HCT116 (cell line): ENCODE results near the gene CDKL4. TPM values are rescaled to one million over a fixed set of nuclear protein-coding genes. Genes with fewer than 3 reads are reported as not detected.

ENCODE experiments used
- ATAC-seq: fragments of 200-7000 bp; cut with Tn5 transposase; 2 replicates; pipeline ENCODE4 v1.9.1; 2020; ENCODE audit warnings: mild to moderate bottlenecking, moderate library complexity
- BruUV-seq: library from RNA; stranded (reverse); fragments of 400-500 nt; replicated peaks from 2 replicates; lab custom pipeline; 2021; lab: Mats Ljungman, UMichigan
- CTCF ChIA-PET: fragments of 300-600 bp; sonication (Branson Sonifier 250); formaldehyde crosslinking; loops from one replicate; lab custom pipeline; 2021; ENCODE audit warnings: antibody characterized with exemption; lab: Charles Lee
- POLR2A ChIA-PET: fragments of 300-600, 350-600 bp; sonication (Branson Sonifier 250); formaldehyde crosslinking; loops from one replicate; lab custom pipeline; 2021; ENCODE audit warnings: antibody characterized with exemption; lab: Charles Lee
- RAD21 ChIA-PET, 2 experiments: fragments of 300-600 bp; sonication (Branson Sonifier 250); formaldehyde crosslinking; loops; one replicate each; lab custom pipeline; 2023; ENCODE audit warnings: low total read pairs in 2 of 2; ENCODE audit not compliant: uncharacterized antibody in 2 of 2, unreplicated experiment in 2 of 2, low non-redundant PET in 1 of 2; lab: Charles Lee
- DNase-seq: peaks from one replicate; pipeline ENCODE4 v3.0.0-alpha.2; 2010; ENCODE audit warnings: low read depth, low spot score
- H2AFZ ChIP-seq: fragments of 200-600 bp; shearing (Covaris generic), sonication (generic); 2 replicates; pipeline ENCODE4 v1.6.1; 2017; ENCODE audit warnings: low read depth, mixed run types, mixed read lengths, antibody characterized with exemption, low read length; ENCODE audit not compliant: poor library complexity, severe bottlenecking
- H3K27ac ChIP-seq: 2 replicates; pipeline ENCODE4 v1.5.1; 2012; ENCODE audit warnings: low read depth, low read length
- H3K27me3 ChIP-seq: fragments of 200-600 bp; sonication (generic); 2 replicates; pipeline ENCODE4 v1.6.1; 2016; ENCODE audit warnings: mixed run types, low read length, mixed read lengths; ENCODE audit not compliant: insufficient read depth
- H3K36me3 ChIP-seq, 2 experiments: fragments of 200-500 bp in 1 of 2; fragments of 200-600 bp in 1 of 2; sonication (Bioruptor generic) in 1 of 2; sonication (generic) in 1 of 2; 2 replicates each; pipeline versions ENCODE4 v1.5.1 to v1.6.1; 2014 to 2016; ENCODE audit warnings: low read length in 2 of 2, inconsistent platforms in 1 of 2, mixed read lengths in 1 of 2, mixed run types in 1 of 2; ENCODE audit not compliant: insufficient read depth in 2 of 2, control insufficient read depth in 1 of 2
- H3K4me1 ChIP-seq, 2 experiments: fragments of 200-600 bp in 1 of 2; sonication (generic) in 1 of 2; 2 replicates each; pipeline versions ENCODE4 v1.5.1 to v1.6.1; 2012 to 2017; ENCODE audit warnings: low read length in 2 of 2, inconsistent platforms in 1 of 2, mild to moderate bottlenecking in 1 of 2, mixed read lengths in 1 of 2, mixed run types in 1 of 2, moderate library complexity in 1 of 2; ENCODE audit not compliant: insufficient read depth in 2 of 2, control insufficient read depth in 1 of 2
- H3K4me2 ChIP-seq: fragments of 200-600 bp; sonication (generic); 2 replicates; pipeline ENCODE4 v1.6.1; 2017; ENCODE audit warnings: mixed run types, low read length, mixed read lengths
- H3K4me3 ChIP-seq, 2 experiments: fragments of 200-600 bp in 1 of 2; sonication (generic) in 1 of 2; replicated peaks in 1 of 2; 2 replicates each; pipeline ENCODE4 v1.5.1; 2011 to 2016; ENCODE audit warnings: low read length in 2 of 2, control low read depth in 1 of 2, low read depth in 1 of 2, mild to moderate bottlenecking in 1 of 2, mixed read lengths in 1 of 2, mixed run types in 1 of 2
- H3K79me2 ChIP-seq: fragments of 200-600 bp; sonication (generic); 2 replicates; pipeline ENCODE4 v1.6.1; 2017; ENCODE audit warnings: mild to moderate bottlenecking, mixed run types, low read length, moderate library complexity, mixed read lengths; ENCODE audit not compliant: insufficient read depth
- H3K9ac ChIP-seq: fragments of 200-600 bp; sonication (generic); 2 replicates; pipeline ENCODE4 v1.6.1; 2016; ENCODE audit warnings: low read length, mixed read lengths
- H3K9me2 ChIP-seq: fragments of 200-600 bp; sonication (generic), shearing (Covaris generic); 2 replicates; pipeline ENCODE4 v1.6.1; 2017; ENCODE audit warnings: mixed run types, mild to moderate bottlenecking, moderate library complexity; ENCODE audit not compliant: insufficient read depth
- H3K9me3 ChIP-seq, 2 experiments: fragments of 200-500 bp in 1 of 2; fragments of 200-600 bp in 1 of 2; sonication (Bioruptor generic) in 1 of 2; sonication (generic) in 1 of 2; 2 replicates each; pipeline ENCODE4 v1.6.1; 2014 to 2017; ENCODE audit warnings: low read length in 2 of 2, mixed read lengths in 2 of 2, inconsistent platforms in 1 of 2, low read depth in 1 of 2, mild to moderate bottlenecking in 1 of 2, mixed run types in 1 of 2, moderate library complexity in 1 of 2; ENCODE audit not compliant: control insufficient read depth in 1 of 2, insufficient read depth in 1 of 2
- H4K20me1 ChIP-seq: fragments of 200-600 bp; sonication (generic), shearing (Covaris generic); 2 replicates; pipeline ENCODE4 v1.6.1; 2017; ENCODE audit warnings: mixed run types, mild to moderate bottlenecking, moderate library complexity; ENCODE audit not compliant: insufficient read depth
- ATF3 ChIP-seq: IDR thresholded peaks from 2 replicates; pipeline ENCODE4 v1.6.1; 2012
- CBX3 ChIP-seq: IDR thresholded peaks from 2 replicates; pipeline ENCODE4 v1.6.1; 2012; ENCODE audit warnings: low read depth
- CEBPB ChIP-seq: IDR thresholded peaks from 2 replicates; pipeline ENCODE4 v1.6.1; 2012; ENCODE audit warnings: low read depth
- ELF1 ChIP-seq: IDR thresholded peaks from 2 replicates; pipeline ENCODE4 v1.6.1; 2012; ENCODE audit warnings: low read depth, borderline replicate concordance
- EZH2phosphoT487 ChIP-seq: fragments of 200-600 bp; IDR thresholded peaks from 2 replicates; pipeline ENCODE4 v1.6.1; 2018; ENCODE audit warnings: antibody characterized with exemption, borderline replicate concordance
- MAX ChIP-seq: IDR thresholded peaks from 2 replicates; pipeline ENCODE4 v1.6.1; 2012
- POLR2A ChIP-seq: IDR thresholded peaks from 2 replicates; pipeline ENCODE4 v1.7.0; 2011; ENCODE audit warnings: borderline replicate concordance; ENCODE audit not compliant: insufficient read depth, insufficient read length; ENCODE audit errors: extremely low read depth
- RAD21 ChIP-seq: IDR thresholded peaks from 2 replicates; pipeline ENCODE4 v1.6.1; 2012; ENCODE audit warnings: low read depth, mild to moderate bottlenecking
- SIN3A ChIP-seq: IDR thresholded peaks from 2 replicates; pipeline ENCODE4 v1.6.1; 2012; ENCODE audit warnings: low read depth
- SP1 ChIP-seq: IDR thresholded peaks from 2 replicates; pipeline ENCODE4 v1.6.1; 2012; ENCODE audit warnings: low read depth
- SRF ChIP-seq: IDR thresholded peaks from 2 replicates; pipeline ENCODE4 v1.6.1; 2012; ENCODE audit warnings: low read depth
- intact Hi-C: fragments of 100-400 bp; cut with micrococcal nuclease; formaldehyde crosslinking; loops from 2 replicates; pipeline ENCODE4 v1.10.0; 2022
- total RNA-seq: library from RNA; stranded (reverse); gene quantifications from one replicate; pipeline ENCODE4 v1.2.1, GENCODE V29; 2021; ENCODE audit not compliant: unreplicated experiment

Gene CDKL4
- total RNA-seq, 1 experiment from 2014 or later, result 0.27 TPM

- DNase-seq (no peak), ATAC-seq (no peak)
- Histone ChIP-seq H3K9me2 (peaks cover 9% of the 10 kb centered on the region; the same call in 1 of the 2 replicates), H3K36me3 (no peaks in the 10 kb centered on the region), H3K27ac (no peak overlapping the region), H3K4me2 (no peak overlapping the region), H3K4me3 (no peak overlapping the region), H3K79me2 (no peaks in the 10 kb centered on the region), H3K27me3 (no peaks in the 10 kb centered on the region), H2AFZ (no peak overlapping the region), H4K20me1 (no peaks in the 10 kb centered on the region; the same call in 1 of the 2 replicates), H3K4me1 (no peaks in the 10 kb centered on the region), H3K9me3 (no peaks in the 10 kb centered on the region), H3K9ac (no peak overlapping the region)
- no TSS peak for BruUV-seq
- CTCF ChIA-PET, result no interaction called here
- TF ChIP-seq SP1 (no peak), RAD21 (no peak), CBX3 (no peak), EZH2phosphoT487 (no peak), MAX (no peak)
- intact Hi-C loops, result no loop called here
- POLR2A ChIA-PET, result no interaction called here
- RAD21 ChIA-PET, result no interaction called here
Measured at GRCh38 chr2:39176997-39177396, 66.8 kb downstream of the CDKL4 start.

GRCh38 chr2:39175026-39175812 is 68.6 kb downstream of the CDKL4 start:
- H3K79me2 ChIP-seq, result no peaks in the 10 kb centered on the region
- ChIA-PET POLR2A (no interaction called here), CTCF (no interaction called here), RAD21 (no interaction called here)
- H3K4me2 ChIP-seq, result no peak overlapping the region
- H4K20me1 ChIP-seq, result no peaks in the 10 kb centered on the region; the same call in 1 of the 2 replicates
- H3K36me3 ChIP-seq, result no peaks in the 10 kb centered on the region
- no peak overlapping the region for H3K9ac ChIP-seq
- intact Hi-C loops, result no loop called here
- no TSS peak for BruUV-seq
- no peaks in the 10 kb centered on the region for H3K4me1 ChIP-seq
- H2AFZ ChIP-seq, result no peak overlapping the region
- H3K4me3 ChIP-seq, result no peak overlapping the region
- no peak for ATAC-seq
- TF ChIP-seq POLR2A (no peak), EZH2phosphoT487 (no peak), RAD21 (no peak), SRF (no peak), ELF1 (no peak), SIN3A (no peak), CEBPB (no peak), ATF3 (no peak)
- TF ChIP-seq, all 23 proteins: peak for 0
- Histone ChIP-seq H3K27me3 (no peaks in the 10 kb centered on the region), H3K9me2 (no peaks in the 10 kb centered on the region), H3K27ac (no peak overlapping the region), H3K9me3 (no peaks in the 10 kb centered on the region)
- no peak for DNase-seq
